ENCODE measurements around the gene KLHL42. TPM values are rescaled to one million over a fixed set of nuclear protein-coding genes. Genes with fewer than 3 reads are reported as not detected.

KLHL42 gene
- total RNA-seq, 2 donors from 2014 or later: 94.6 to 111 TPM

GRCh38 chr12:27851311-27851710 lies 71.3 kb downstream of the KLHL42 start:
- Histone ChIP-seq H3K4me1 (ENCODE audit: control insufficient read depth in 1 of 2, low read depth in 2 of 2) (no peaks in the 10 kb centered on the region), H3K4me3 (no peak overlapping the region), H3K27ac (no peak overlapping the region), H3K36me3 (no peaks in the 10 kb centered on the region), H3K9me3 (peaks cover 9% of the 10 kb centered on the region), H3K27me3 (replicated peaks; ENCODE audit: insufficient read depth) (no peaks in the 10 kb centered on the region)
- ATAC-seq (ENCODE audit: insufficient number of reproducible peaks, low FRiP score, low read depth) (no peak), DNase-seq (ENCODE audit: low spot score) (no peak)
- TF ChIP-seq CTCF (IDR thresholded peaks at IDR 0.05): no peak

- ATAC-seq (ENCODE audit: insufficient number of reproducible peaks, low FRiP score, low read depth): no peak
- Histone ChIP-seq H3K4me1 (ENCODE audit: control insufficient read depth in 1 of 2, low read depth in 2 of 2) (no peaks in the 10 kb centered on the region), H3K27me3 (replicated peaks; ENCODE audit: insufficient read depth) (no peaks in the 10 kb centered on the region), H3K27ac (no peak overlapping the region), H3K36me3 (no peaks in the 10 kb centered on the region), H3K9me3 (peaks cover 3% of the 10 kb centered on the region), H3K4me3 (no peak overlapping the region)
- DNase-seq (ENCODE audit: low spot score): no peak
- no peak for TF ChIP-seq CTCF (IDR thresholded peaks at IDR 0.05)
These were observed 72.1 kb downstream of the KLHL42 start for GRCh38 chr12:27852117-27852516.

Other genes starting within 250 kb of the KLHL42 start
- gene REP15, start 83.8 kb upstream of the KLHL42 start, total RNA-seq: 1 to 10 TPM; 5.6 to 8.3 TPM
- gene MRPS35, start 69.4 kb upstream of the KLHL42 start, total RNA-seq: 10 to 100 TPM; 32.7 to 55.9 TPM
- not detected for gene MANSC4, start within 50 bp of the KLHL42 start, total RNA-seq
- 1 to 10 TPM; 5.6 to 8.1 TPM for gene PTHLH, start 192.5 kb downstream of the KLHL42 start, total RNA-seq

Data from thoracic aorta (tissue), 2 donors.